ENCODE data around the gene GMCL2. TPM values are rescaled to one million over a fixed set of nuclear protein-coding genes. Genes with fewer than 3 reads are reported as not detected.

The GMCL2 gene
- polyA plus RNA-seq, 1 donor from 2014 or later = not detected

GRCh38 chr5:178174456-178174855 is 12.7 kb downstream of the GMCL2 start:
- Histone ChIP-seq H3K9me3 (ENCODE audit: low read length) (no peaks in the 10 kb centered on the region), H4K20me1 (ENCODE audit: insufficient read depth) (no peaks in the 10 kb centered on the region), H3K4me3 (ENCODE audit: low read length) (no peak overlapping the region), H3K9me2 (ENCODE audit: insufficient read depth, low read length) (no peaks in the 10 kb centered on the region), H3K36me3 (ENCODE audit: insufficient read depth, low read length) (no peaks in the 10 kb centered on the region), H3K27me3 (ENCODE audit: insufficient read depth, low read depth, low read length) (no peaks in the 10 kb centered on the region), H3K4me2 (ENCODE audit: low read length) (no peak overlapping the region), H3K9ac (ENCODE audit: low read length) (no peak overlapping the region), H3K79me2 (replicated peaks; ENCODE audit: insufficient read depth, low read length) (no peaks in the 10 kb centered on the region), H3K27ac (ENCODE audit: low read length) (no peak overlapping the region), H3F3A (ENCODE audit: insufficient read depth, low read length, poor library complexity, severe bottlenecking) (no peaks in the 10 kb centered on the region), H2AFZ (ENCODE audit: low read depth, low read length) (no peak overlapping the region)
- TF ChIP-seq SMC3 (conservative IDR thresholded peaks at IDR 0.05; ENCODE audit: poor library complexity) = no peak
- no peak for TF ChIP-seq RAD21 (conservative IDR thresholded peaks at IDR 0.05)
- TF ChIP-seq MXI1 (conservative IDR thresholded peaks at IDR 0.05; ENCODE audit: poor library complexity, severe bottlenecking) = no peak
- TF ChIP-seq, protein P1, sequence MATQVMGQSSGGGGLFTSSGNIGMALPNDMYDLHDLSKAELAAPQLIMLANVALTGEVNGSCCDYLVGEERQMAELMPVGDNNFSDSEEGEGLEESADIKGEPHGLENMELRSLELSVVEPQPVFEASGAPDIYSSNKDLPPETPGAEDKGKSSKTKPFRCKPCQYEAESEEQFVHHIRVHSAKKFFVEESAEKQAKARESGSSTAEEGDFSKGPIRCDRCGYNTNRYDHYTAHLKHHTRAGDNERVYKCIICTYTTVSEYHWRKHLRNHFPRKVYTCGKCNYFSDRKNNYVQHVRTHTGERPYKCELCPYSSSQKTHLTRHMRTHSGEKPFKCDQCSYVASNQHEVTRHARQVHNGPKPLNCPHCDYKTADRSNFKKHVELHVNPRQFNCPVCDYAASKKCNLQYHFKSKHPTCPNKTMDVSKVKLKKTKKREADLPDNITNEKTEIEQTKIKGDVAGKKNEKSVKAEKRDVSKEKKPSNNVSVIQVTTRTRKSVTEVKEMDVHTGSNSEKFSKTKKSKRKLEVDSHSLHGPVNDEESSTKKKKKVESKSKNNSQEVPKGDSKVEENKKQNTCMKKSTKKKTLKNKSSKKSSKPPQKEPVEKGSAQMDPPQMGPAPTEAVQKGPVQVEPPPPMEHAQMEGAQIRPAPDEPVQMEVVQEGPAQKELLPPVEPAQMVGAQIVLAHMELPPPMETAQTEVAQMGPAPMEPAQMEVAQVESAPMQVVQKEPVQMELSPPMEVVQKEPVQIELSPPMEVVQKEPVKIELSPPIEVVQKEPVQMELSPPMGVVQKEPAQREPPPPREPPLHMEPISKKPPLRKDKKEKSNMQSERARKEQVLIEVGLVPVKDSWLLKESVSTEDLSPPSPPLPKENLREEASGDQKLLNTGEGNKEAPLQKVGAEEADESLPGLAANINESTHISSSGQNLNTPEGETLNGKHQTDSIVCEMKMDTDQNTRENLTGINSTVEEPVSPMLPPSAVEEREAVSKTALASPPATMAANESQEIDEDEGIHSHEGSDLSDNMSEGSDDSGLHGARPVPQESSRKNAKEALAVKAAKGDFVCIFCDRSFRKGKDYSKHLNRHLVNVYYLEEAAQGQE (IDR thresholded peaks at IDR 0.05; ENCODE audit: borderline replicate concordance) = no peak
- TF ChIP-seq, protein P2, sequence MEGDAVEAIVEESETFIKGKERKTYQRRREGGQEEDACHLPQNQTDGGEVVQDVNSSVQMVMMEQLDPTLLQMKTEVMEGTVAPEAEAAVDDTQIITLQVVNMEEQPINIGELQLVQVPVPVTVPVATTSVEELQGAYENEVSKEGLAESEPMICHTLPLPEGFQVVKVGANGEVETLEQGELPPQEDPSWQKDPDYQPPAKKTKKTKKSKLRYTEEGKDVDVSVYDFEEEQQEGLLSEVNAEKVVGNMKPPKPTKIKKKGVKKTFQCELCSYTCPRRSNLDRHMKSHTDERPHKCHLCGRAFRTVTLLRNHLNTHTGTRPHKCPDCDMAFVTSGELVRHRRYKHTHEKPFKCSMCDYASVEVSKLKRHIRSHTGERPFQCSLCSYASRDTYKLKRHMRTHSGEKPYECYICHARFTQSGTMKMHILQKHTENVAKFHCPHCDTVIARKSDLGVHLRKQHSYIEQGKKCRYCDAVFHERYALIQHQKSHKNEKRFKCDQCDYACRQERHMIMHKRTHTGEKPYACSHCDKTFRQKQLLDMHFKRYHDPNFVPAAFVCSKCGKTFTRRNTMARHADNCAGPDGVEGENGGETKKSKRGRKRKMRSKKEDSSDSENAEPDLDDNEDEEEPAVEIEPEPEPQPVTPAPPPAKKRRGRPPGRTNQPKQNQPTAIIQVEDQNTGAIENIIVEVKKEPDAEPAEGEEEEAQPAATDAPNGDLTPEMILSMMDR (IDR thresholded peaks at IDR 0.05; ENCODE audit: poor library complexity, severe bottlenecking) = no peak
- TF ChIP-seq POLR2AphosphoS5 (IDR thresholded peaks at IDR 0.05) = no peak
- TF ChIP-seq TAF1 (IDR thresholded peaks at IDR 0.05; ENCODE audit: low read depth) = no peak
- TF ChIP-seq EZH2 (IDR thresholded peaks at IDR 0.05; ENCODE audit: borderline replicate concordance, insufficient read depth, low read length, poor library complexity, severe bottlenecking) = no peak
- TF ChIP-seq EP300 (conservative IDR thresholded peaks at IDR 0.05; ENCODE audit: poor library complexity, severe bottlenecking) = no peak

- Histone ChIP-seq H3K27me3 (ENCODE audit: insufficient read depth, low read depth, low read length) (no peaks in the 10 kb centered on the region), H3K36me3 (ENCODE audit: insufficient read depth, low read length) (no peaks in the 10 kb centered on the region), H3K27ac (ENCODE audit: low read length) (no peak overlapping the region), H3K79me2 (replicated peaks; ENCODE audit: insufficient read depth, low read length) (no peaks in the 10 kb centered on the region), H4K20me1 (ENCODE audit: insufficient read depth) (no peaks in the 10 kb centered on the region), H3K9me2 (ENCODE audit: insufficient read depth, low read length) (no peaks in the 10 kb centered on the region), H3K9ac (ENCODE audit: low read length) (no peak overlapping the region), H3K4me2 (ENCODE audit: low read length) (no peak overlapping the region), H2AFZ (ENCODE audit: low read depth, low read length) (no peak overlapping the region), H3K9me3 (ENCODE audit: low read length) (no peaks in the 10 kb centered on the region), H3K4me3 (ENCODE audit: low read length) (no peak overlapping the region), H3F3A (ENCODE audit: insufficient read depth, low read length, poor library complexity, severe bottlenecking) (no peaks in the 10 kb centered on the region)
- TF ChIP-seq EZH2 (IDR thresholded peaks at IDR 0.05; ENCODE audit: borderline replicate concordance, insufficient read depth, low read length, poor library complexity, severe bottlenecking) (no peak), RAD21 (conservative IDR thresholded peaks at IDR 0.05) (no peak), TAF1 (IDR thresholded peaks at IDR 0.05; ENCODE audit: low read depth) (no peak), MXI1 (conservative IDR thresholded peaks at IDR 0.05; ENCODE audit: poor library complexity, severe bottlenecking) (no peak), SMC3 (conservative IDR thresholded peaks at IDR 0.05; ENCODE audit: poor library complexity) (no peak), EP300 (conservative IDR thresholded peaks at IDR 0.05; ENCODE audit: poor library complexity, severe bottlenecking) (no peak), POLR2AphosphoS5 (IDR thresholded peaks at IDR 0.05) (no peak)
- TF ChIP-seq, protein P1 (IDR thresholded peaks at IDR 0.05; ENCODE audit: borderline replicate concordance) = no peak
- TF ChIP-seq, protein P2 (IDR thresholded peaks at IDR 0.05; ENCODE audit: poor library complexity, severe bottlenecking) = no peak
These were observed 16.7 kb downstream of the GMCL2 start for GRCh38 chr5:178170455-178170854.
